Measurements from ENCODE around the gene ERC2.
A peak's percentile ranks its signal among the peaks of the same experiment; 100 is the strongest.

The ERC2 gene

GRCh38 chr3:55691141-55691540 is 777.1 kb downstream of the ERC2 start:
- DNase-seq: no peak

GRCh38 chr3:55690726-55691125 is 777.5 kb downstream of the ERC2 start:
- DNase-seq: no peak

DNA sequence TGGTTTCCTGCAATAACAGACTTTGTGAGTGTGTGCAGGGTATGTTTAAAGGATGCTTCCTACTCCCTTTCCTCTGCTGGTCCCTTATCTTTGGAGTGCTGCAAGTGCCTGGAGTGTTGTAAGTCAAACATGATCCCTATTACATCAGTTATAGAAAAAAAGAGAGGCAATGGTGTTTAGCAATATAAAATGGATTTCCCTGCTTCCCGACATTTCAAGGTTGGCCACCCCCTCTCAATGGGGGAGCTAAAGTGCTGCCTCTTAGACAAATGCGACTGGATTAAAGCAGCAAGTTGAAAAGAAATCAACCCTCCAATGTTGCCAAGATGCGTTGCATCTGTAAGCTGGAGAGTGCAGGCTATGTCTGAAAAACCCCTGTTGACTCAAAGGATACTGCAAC is 778.1 kb downstream of the ERC2 start:
- DNase-seq: no peak

GRCh38 chr3:55688154-55688553 is 780.1 kb downstream of the ERC2 start:
- no peak for DNase-seq

DNA sequence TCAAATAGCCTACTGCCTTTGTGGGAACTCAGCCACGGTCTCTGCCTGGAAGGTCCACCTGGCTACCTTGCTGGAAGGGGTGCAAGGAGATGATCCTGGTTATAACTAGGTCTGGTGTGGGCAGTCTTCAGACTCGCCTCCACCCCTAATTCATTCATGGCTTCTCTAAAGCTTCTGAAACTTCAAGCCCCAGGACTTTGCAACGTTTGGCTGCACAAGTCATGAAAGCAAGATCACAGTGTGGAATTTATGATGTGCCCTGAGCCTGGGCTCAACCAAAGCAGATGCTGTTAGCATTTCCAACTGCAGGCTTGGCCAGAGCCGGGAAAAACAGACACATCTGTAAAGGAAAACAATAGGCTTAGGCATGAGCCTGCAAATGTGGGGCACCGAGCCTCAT is 780.7 kb downstream of the ERC2 start:
- DNase-seq: no peak

GRCh38 chr3:55686426-55687254 is 781.6 kb downstream of the ERC2 start:
- peak; percentile 45 for DNase-seq

DNA sequence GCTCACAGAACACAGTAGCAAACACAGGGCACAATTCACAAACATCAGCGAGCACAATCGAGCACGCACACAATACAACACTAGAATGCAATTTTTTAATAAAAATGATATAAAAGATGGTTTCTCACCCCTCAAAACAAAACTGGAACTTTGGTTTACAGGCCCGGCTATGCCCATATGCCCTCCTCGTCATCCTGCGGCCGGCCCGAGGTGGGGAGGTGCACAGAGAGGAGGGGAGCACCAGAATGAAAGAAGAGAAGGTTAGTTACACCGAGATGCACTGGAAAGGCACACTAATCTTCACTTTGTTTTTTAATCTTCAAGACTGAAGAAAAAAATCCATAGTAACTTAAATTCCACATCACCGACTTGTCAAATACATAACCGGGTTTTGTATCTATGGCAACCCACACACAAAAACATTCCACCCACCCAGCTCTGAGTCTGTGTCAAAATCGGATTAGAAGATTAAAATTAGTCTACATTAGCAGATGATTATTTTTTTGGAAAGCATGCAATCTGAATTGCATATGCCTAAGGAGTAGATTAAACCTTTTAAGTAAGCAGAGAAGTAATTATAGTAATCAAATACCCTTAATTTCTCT is 784.5 kb downstream of the ERC2 start:
- no peak for DNase-seq

GRCh38 chr3:55682461-55682860 is 785.8 kb downstream of the ERC2 start:
- no peak for DNase-seq

GRCh38 chr3:55678546-55679216 is 789.6 kb downstream of the ERC2 start:
- no peak for DNase-seq

GRCh38 chr3:55676643-55677042 is 791.6 kb downstream of the ERC2 start:
- DNase-seq: no peak

DNA sequence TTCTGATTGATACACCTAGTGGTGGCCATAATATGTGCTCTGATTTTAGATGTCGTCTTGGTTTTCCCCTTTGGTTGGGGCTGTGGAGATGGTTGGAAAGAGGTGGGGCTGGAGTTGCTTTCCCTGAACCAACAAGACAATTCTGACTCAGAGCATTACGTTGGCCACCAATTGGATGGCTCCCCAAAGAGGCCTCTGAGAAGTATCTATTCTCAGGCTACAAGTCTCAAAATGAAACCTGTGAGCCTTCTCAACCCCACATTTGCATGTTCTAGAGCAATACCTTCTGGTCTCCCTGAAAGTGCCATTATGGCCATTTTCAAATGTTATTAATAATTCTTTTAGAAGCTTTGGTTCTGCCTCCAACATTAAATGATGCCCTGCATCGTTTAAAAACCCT is 792.8 kb downstream of the ERC2 start:
- no peak for DNase-seq

DNA sequence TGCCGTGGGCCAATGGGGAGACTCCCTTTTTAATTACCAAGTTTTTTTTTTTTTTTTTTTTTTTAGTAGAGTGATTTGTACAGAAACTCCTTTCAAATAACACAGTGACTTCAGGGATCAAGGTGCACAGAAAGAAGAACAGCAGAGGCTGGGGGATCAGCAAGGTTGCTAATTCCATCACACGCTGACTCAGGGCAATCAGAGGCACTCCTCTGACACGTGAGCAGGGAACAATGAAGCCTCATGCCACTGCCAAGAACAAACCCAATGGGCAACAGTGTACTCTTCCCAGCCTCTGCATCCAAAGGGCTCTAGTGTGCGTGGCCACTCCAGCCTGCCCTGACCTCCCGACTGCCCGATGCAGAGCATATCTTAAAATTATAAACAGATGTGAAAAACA is 794.5 kb downstream of the ERC2 start:
- DNase-seq: no peak

DNA sequence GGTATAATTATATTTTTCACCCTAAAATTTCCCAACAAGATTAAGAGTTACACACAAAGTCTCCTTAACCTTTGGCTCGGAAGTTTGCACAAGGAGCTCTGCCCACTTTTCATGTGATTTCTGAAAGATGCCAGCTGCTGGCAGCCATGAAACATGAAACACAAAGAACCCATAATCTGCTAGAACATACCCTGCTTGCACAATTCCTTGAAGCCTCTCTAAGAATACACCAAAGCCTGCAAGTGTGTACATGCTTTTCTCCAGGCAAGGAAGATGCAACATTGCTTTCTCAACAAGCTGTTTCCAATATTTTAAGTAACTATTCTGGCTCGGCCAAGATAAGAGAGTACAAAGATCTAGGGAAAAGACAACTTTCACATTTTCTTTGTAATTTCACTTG is 799.1 kb downstream of the ERC2 start:
- DNase-seq: no peak

DNA sequence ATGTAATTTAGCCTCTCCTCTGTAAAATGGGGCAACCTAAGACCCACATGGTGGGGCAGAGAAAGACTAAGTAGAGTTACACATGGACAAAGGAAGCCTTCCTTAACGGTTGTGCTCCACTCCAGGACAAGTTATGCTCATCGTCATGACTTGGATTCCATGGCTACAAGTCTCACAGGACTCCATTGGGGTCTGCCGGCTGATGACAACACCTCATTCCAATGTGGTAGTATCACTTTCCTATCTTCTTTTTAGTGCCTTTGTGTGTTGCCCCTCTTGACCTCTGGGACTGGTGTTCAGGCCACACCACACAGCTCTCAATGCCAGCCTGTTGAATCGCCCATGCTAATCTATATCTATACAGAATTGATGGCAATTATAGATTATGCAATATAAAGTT is 799.9 kb downstream of the ERC2 start:
- DNase-seq: no peak

- DNase-seq: no peak
Observed at GRCh38 chr3:55664387-55664786, 803.9 kb downstream of the ERC2 start.

DNA sequence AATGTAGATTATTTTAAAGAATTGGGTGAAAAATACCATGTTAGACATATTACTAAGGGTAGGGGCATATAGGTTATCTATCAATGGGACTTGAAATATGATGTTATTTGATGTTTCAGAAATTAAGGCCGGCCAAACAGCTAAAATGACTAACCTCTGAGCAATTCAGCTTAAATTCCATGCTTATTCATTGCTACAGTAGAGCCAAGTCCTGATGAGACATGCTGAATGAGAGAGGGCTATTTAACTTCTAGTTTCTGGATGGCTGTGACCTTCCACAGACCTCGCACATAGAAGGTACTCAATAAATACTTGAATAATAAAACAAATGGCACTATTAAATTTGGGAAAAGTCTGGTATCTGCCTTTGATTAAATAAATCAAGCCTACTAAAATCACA is 805.6 kb downstream of the ERC2 start:
- DNase-seq: no peak

GRCh38 chr3:55661571-55661970 is 806.7 kb downstream of the ERC2 start:
- no peak for DNase-seq

DNA sequence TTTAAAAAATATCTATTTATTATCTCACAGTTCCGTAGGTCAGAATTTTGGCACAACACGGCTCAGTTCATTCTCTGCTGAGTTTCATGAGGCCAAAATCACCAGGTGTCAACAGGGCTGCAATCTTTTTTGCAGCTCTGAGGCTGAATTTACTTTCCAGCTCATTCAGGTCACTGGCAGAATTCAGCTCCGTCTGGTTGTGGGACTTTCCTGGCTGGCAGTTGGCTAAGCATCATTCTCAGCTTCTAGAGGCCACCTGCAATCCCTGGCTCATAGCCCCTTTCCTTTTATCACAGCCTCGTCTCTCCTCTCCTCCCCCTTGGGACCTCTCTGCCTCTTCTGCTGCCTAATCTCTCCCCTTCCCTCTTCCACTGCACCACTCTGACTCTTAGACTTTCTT is 807.1 kb downstream of the ERC2 start:
- DNase-seq: peak; percentile 44

DNA sequence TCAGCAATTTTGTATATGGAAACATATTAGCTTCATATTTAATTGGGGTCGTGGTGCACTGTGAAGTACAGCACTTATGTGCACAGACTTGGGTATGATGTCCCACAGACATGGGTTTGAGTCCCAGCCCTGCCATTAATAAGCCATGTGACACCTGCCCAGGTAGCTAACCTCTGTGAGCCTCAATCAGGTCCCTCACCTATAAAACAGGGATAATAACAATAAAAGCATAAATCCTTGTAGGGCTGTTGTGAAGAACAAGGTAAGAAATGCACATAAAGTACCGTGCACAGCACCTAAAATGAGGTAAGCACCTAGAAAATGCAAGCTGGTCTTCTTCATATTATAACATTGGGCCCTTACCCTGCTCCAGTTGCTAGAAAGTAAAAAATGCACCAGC is 807.6 kb downstream of the ERC2 start:
- DNase-seq: no peak

DNA sequence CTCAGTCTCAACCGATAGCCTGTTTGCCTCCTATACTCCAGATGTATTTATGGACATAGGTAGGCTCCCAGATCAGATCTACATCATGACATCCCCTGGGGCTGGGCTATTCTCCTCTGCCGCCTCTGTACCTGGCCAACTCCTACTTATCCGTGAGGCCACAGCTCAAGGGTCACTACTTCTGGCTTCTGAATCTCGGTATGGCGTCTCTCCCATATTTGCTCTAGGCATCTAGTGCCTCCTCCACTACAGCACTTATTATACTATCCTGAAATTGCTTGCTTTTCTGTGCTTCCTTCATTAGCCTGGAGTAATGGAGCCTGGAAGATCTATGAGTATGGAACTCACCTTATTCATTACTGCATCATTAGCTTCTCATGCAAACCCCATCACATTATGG is 808.6 kb downstream of the ERC2 start:
- DNase-seq: no peak

- DNase-seq: no peak
Observed at GRCh38 chr3:55658690-55659562, 809.3 kb downstream of the ERC2 start.

GRCh38 chr3:55658270-55658669 is 810.0 kb downstream of the ERC2 start:
- no peak for DNase-seq

DNA sequence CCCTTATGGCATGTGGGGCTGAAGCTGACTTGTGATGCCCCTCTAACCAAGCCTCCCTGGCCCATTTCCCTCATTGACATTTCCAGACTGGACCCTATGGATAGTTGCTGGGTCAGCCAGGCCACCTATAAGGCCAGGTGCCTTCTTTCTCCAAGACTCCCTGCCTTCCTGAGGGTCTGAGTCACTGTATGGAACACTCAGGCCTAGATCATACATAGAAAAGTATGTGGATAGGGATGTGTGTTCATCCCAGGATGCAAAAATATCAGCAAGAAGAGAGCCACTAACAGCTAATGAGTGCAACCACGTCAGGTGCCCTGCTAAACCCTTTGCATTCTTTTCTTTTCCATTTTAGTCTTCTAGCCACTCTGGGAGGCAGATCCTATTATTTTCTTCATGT is 812.7 kb downstream of the ERC2 start:
- DNase-seq: no peak

Measured in right hindlimb (tissue), 1 donor.